Stimulated activated naive B cell treated with anti-CD40 and anti-IgM and Interleukin-4, amounts not matched to agents 10 μg/mL and 1 μg/mL and 100 μg/mL, for 72 hours (primary cell): Measurements from ENCODE around the gene FGFR1OP2.

Experiments used
- ATAC-seq, 2 donors: fragments of 150-1000 bp; cut with Tn5 transposase; replicated peaks; 2 replicates each; pipeline ENCODE4 v1.10.0; 2021; ENCODE audit warnings: moderate library complexity in 1 of 2
- DNase-seq: peaks from one replicate; pipeline ENCODE4 v3.0.0; 2021
- H3K27ac Mint-ChIP-seq: one replicate; pipeline ENCODE4 v1.8.0; 2022; ENCODE audit warnings: mild to moderate bottlenecking, mixed read lengths
- H3K27me3 Mint-ChIP-seq, 2 donors: one replicate each; pipeline ENCODE4 v1.8.0; 2022; ENCODE audit warnings: mixed read lengths in 2 of 2
- H3K36me3 Mint-ChIP-seq, 2 donors: one replicate each; pipeline ENCODE4 v1.8.0; 2022; ENCODE audit warnings: mixed read lengths in 2 of 2, mild to moderate bottlenecking in 1 of 2
- H3K4me1 Mint-ChIP-seq, 2 donors: one replicate each; pipeline ENCODE4 v1.8.0; 2022; ENCODE audit warnings: mixed read lengths in 2 of 2, mild to moderate bottlenecking in 1 of 2
- H3K4me3 Mint-ChIP-seq, 2 donors: one replicate each; pipeline ENCODE4 v1.8.0; 2022; ENCODE audit warnings: mild to moderate bottlenecking in 2 of 2, mixed read lengths in 2 of 2, moderate library complexity in 1 of 2
- H3K9me3 Mint-ChIP-seq, 2 donors: one replicate each; pipeline ENCODE4 v1.8.0; 2022; ENCODE audit warnings: mixed read lengths in 2 of 2, mild to moderate bottlenecking in 1 of 2

Gene FGFR1OP2

DNA sequence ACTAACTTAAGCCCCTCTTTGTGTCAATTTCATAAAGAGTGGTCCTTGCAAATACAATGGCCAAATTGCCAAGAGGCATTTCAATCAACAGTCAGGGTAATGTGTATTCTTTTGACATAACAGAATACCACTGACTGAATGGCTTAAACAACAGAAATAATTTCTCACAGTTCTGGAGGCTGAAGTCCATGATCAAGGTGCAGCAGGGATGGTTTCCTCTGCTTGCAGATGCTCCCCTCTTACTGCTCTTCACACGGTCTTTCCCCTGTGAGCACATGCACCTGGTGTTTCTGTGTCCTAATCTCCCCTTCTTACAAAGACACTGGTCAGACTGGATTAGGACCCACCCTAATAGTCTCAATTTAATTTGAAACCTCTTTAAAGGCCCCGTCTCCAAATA lies 31.9 kb downstream of the FGFR1OP2 start:
- H3K27ac Mint-ChIP-seq, result no peak overlapping the region
- H3K36me3 Mint-ChIP-seq, result peaks cover 17 to 32% of the 10 kb centered on the region in 2 donors
- H3K4me1 Mint-ChIP-seq, result peaks cover 2 to 9% of the 10 kb centered on the region in 2 donors

DNA sequence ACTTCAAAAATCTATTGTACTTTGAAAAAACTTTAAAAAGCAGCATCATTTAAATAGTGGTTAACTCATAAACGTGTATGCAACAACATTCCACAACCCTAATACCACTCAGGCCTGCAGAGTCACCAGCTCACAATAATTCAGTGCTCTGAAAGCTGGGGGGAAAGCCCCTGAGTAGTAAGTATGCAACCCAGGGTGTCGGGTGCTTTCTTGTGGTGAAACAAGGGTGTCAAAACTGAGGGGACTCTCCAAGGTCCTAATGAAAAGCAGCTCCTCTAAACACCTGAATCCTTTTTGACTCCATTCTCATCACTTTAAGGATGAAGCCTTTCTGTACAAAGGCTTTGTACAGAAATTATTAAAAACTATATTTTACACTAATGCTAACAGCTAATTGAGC lies 33.7 kb downstream of the FGFR1OP2 start:
- Mint-ChIP-seq H3K4me3 (no peak overlapping the region), H3K27me3 (no peaks in the 10 kb centered on the region), H3K4me1 (peaks cover 2 to 15% of the 10 kb centered on the region in 2 donors), H3K36me3 (peaks cover 30 to 41% of the 10 kb centered on the region in 2 donors), H3K27ac (peak overlapping the region; percentile 14), H3K9me3 (no peaks in the 10 kb centered on the region)
- peak; percentile 62 for DNase-seq
- peak; percentile 100 for ATAC-seq

More for the DNA sequence above, 31.9 kb downstream of the FGFR1OP2 start:
- Mint-ChIP-seq H3K4me3 (no peak overlapping the region), H3K9me3 (no peaks in the 10 kb centered on the region), H3K27me3 (no peaks in the 10 kb centered on the region)
- DNase-seq (no peak), ATAC-seq (no peak)

DNA sequence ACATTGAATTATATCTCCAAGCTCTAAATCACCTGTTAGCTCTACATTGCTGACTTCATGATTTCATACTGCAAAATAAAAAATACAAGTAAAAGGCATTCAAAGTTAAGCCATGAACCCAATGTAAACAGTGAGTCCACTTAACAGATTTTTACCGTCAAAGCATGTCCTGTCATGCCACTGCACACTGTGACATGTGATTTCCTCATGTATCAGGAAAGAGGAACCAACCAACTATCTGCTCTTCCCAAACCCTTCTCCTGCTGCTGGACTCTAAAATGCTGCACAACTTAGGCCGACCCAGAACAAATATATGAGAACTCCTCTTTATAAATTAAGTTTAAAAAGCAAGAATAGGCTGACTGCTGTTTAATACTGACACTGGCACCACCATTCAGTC lies 38.4 kb downstream of the FGFR1OP2 start:
- Mint-ChIP-seq H3K27ac (no peak overlapping the region), H3K4me3 (no peak overlapping the region), H3K27me3 (no peaks in the 10 kb centered on the region), H3K4me1 (peaks cover 2 to 13% of the 10 kb centered on the region in 2 donors), H3K36me3 (peaks cover 39 to 51% of the 10 kb centered on the region in 2 donors), H3K9me3 (no peaks in the 10 kb centered on the region)
- no peak for ATAC-seq
- no peak for DNase-seq

DNA sequence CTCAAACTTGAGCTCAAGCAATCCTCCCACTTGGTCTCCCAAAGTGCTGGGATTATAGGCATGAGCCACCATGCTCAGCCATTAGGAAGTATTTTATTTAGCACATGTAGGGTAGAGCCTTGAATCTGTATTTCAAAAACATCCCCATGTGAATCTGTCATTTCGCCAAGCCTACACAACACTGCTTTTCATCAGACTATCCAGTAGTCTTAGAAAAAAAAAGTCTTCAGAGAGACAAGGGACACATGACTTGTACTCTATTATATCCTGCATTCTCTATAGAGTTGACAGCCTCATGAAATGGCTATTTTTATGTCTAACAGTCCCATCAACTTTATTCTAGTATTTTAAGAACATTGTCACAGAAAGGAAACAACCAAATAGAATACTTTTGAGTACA lies 40.5 kb downstream of the FGFR1OP2 start:
- ATAC-seq, result no peak
- H3K4me3 Mint-ChIP-seq, result no peak overlapping the region
- DNase-seq, result no peak
- H3K9me3 Mint-ChIP-seq, result no peaks in the 10 kb centered on the region
- no peak overlapping the region for H3K27ac Mint-ChIP-seq
- peaks cover 45 to 67% of the 10 kb centered on the region in 2 donors for H3K36me3 Mint-ChIP-seq
- H3K27me3 Mint-ChIP-seq, result no peaks in the 10 kb centered on the region
- H3K4me1 Mint-ChIP-seq, result peaks cover 0 to 6% of the 10 kb centered on the region in 2 donors

DNA sequence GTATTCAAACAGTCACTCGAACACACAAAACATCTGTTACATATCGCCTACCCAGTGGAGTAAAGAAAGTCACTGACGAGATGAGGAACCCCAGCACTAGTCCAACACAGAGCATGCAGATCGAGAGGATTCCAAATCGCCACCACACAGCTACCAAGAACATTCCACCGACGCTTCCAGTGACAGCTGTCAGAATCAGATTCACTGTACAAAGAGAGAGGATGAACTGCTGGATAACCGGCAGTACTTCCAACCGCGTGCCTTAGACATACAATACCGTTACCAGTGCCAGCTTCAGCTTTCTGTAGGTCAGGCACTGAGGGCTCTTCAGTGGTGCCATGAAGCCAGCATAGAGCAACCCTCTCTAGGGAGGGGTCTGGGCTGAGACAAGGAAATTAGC lies 41.5 kb downstream of the FGFR1OP2 start:
- no peak overlapping the region for H3K27ac Mint-ChIP-seq

DNA sequence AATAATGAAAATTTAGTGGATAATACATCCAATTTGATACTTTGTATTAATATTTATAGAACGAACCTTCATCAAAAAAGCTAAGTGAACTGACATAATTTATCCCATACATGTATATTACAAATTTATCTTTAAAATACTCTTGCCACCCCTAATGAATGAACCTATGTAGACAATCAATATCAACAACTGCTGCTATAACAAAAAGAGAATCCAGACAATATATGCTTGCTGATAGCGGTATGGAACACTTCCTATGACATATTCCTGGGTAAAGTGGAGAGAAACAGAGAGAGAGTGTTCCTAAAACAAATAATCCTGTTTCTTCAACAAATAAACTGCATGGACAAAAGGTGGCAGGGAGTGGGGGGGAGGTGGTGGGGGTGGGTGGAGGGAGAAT lies 44.6 kb downstream of the FGFR1OP2 start:
- Mint-ChIP-seq H3K4me3 (no peak overlapping the region), H3K27me3 (no peaks in the 10 kb centered on the region), H3K27ac (no peak overlapping the region), H3K36me3 (peaks cover 55 to 67% of the 10 kb centered on the region in 2 donors), H3K4me1 (no peaks in the 10 kb centered on the region), H3K9me3 (peaks cover 2 to 4% of the 10 kb centered on the region in 2 donors)
- ATAC-seq (no peak), DNase-seq (no peak)

More for the DNA sequence above, 41.5 kb downstream of the FGFR1OP2 start:
- Mint-ChIP-seq H3K27me3 (no peaks in the 10 kb centered on the region), H3K4me3 (no peak overlapping the region), H3K4me1 (peaks cover 0 to 6% of the 10 kb centered on the region in 2 donors), H3K36me3 (peaks cover 50 to 67% of the 10 kb centered on the region in 2 donors), H3K9me3 (no peaks in the 10 kb centered on the region)
- ATAC-seq, result no peak
- no peak for DNase-seq

DNA sequence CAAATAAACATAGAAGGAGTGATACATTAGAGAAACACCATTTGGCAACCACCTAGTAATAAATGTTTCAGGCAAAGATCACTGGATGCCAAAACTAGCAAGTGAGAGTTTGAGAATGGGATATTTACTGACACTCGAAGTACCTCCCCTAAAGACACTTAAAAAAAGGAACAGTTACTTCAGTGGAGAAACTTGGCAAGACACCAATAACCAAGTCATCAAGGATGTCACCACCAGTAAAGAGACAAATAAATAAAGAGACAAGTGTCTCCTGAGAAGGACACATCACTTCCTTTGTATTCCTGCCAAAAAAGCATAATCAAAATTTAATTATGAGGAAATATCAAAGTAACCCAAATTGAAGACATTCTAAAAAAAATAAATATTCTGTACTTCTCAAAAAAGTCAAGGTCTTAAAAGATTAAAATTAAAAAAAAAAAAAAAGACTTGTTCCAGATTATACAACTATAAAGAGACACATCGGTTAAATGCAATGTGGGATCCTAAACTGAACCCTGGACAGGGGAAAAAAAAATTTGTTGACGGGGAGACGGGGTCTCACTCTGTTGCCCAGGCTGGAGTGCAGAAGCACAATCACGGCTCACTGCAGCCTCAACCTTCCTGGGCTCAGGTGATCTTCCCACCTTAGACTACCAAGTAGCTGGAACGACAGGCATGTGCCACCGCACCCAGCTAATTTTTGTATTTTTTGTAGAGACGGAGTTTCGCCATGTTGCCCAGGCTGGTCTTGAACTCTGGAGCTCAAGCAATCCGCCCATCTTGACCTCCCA lies 49.6 kb downstream of the FGFR1OP2 start:
- H3K4me1 Mint-ChIP-seq, result no peaks in the 10 kb centered on the region
- DNase-seq (no peak), ATAC-seq (no peak)
- peaks cover 2 to 4% of the 10 kb centered on the region in 2 donors for H3K9me3 Mint-ChIP-seq
- H3K27me3 Mint-ChIP-seq, result no peaks in the 10 kb centered on the region
- H3K36me3 Mint-ChIP-seq, result peaks cover 49 to 58% of the 10 kb centered on the region in 2 donors
- no peak overlapping the region for H3K27ac Mint-ChIP-seq
- H3K4me3 Mint-ChIP-seq, result no peak overlapping the region

DNA sequence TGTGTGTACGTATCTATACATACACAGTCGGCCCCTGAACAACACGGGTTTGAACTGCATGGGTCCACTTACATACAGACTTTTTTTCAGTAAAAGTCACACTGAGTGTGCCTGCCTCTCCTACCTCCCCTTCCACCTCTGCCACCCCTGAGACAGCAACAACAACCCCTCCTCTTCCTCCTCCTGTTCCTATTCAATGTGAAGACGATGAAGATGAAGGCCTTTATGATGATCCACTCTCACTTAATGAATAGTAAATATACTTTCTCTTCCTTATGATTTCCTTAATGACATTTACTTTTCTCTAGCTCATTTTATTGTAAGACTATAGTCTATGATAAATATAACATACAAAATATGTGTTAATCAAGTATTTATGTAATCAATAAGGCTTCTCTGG lies 50.4 kb downstream of the FGFR1OP2 start:
- ATAC-seq, result no peak
- Mint-ChIP-seq H3K27ac (no peak overlapping the region), H3K27me3 (no peaks in the 10 kb centered on the region)

DNA sequence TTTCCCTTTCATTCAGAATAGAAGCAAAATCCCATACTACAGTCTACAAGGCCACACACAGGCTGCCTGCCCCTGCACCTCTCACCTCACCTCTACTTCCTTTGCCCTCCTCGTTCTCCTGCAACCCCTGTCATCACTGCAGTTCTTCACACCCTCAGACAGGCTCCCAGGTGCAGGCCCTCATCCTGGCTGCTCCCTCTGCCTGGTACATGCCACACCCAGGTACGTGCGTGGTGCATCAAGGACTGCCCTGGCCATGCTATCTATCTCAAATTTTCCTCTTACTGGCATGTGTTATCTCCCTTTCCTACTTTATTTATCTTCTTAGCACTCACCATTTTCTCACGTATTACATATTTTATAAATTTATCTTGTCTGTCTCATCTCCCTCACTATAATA lies 51.6 kb downstream of the FGFR1OP2 start:
- H3K4me3 Mint-ChIP-seq, result no peak overlapping the region
- no peak for ATAC-seq
- no peaks in the 10 kb centered on the region for H3K4me1 Mint-ChIP-seq
- H3K9me3 Mint-ChIP-seq, result peaks cover 2 to 4% of the 10 kb centered on the region in 2 donors
- no peaks in the 10 kb centered on the region for H3K27me3 Mint-ChIP-seq
- no peak for DNase-seq
- peaks cover 43 to 47% of the 10 kb centered on the region in 2 donors for H3K36me3 Mint-ChIP-seq
- H3K27ac Mint-ChIP-seq, result no peak overlapping the region

More for the DNA sequence above, 50.4 kb downstream of the FGFR1OP2 start:
- Mint-ChIP-seq H3K36me3 (peaks cover 51 to 56% of the 10 kb centered on the region in 2 donors), H3K4me1 (no peaks in the 10 kb centered on the region), H3K4me3 (no peak overlapping the region), H3K9me3 (peaks cover 2 to 4% of the 10 kb centered on the region in 2 donors)
- DNase-seq, result no peak

DNA sequence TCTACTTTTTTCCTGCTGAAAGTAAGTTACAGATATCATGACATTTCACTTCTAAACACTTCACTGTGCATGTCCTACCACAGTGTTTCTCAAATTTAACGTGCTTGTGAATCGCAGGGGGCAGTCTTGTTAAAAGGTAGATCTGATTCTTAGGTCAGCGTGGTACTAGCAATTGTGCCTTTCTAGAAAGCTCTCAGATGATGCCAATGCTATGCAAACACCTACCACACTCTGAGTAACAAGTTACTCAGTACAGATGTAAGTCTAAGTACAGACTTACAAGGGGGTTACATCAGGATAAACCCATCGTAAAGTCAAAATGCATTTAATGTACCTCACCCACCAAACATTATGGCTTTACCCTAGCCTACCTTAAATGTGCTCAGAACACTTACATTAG lies 53.6 kb downstream of the FGFR1OP2 start:
- no peaks in the 10 kb centered on the region for H3K27me3 Mint-ChIP-seq
- H3K4me3 Mint-ChIP-seq, result no peak overlapping the region
- no peak for ATAC-seq
- H3K4me1 Mint-ChIP-seq, result no peaks in the 10 kb centered on the region
- peaks cover 0 to 2% of the 10 kb centered on the region in 2 donors for H3K9me3 Mint-ChIP-seq
- H3K36me3 Mint-ChIP-seq, result peaks cover 31 to 41% of the 10 kb centered on the region in 2 donors
- no peak overlapping the region for H3K27ac Mint-ChIP-seq
- DNase-seq, result no peak

DNA sequence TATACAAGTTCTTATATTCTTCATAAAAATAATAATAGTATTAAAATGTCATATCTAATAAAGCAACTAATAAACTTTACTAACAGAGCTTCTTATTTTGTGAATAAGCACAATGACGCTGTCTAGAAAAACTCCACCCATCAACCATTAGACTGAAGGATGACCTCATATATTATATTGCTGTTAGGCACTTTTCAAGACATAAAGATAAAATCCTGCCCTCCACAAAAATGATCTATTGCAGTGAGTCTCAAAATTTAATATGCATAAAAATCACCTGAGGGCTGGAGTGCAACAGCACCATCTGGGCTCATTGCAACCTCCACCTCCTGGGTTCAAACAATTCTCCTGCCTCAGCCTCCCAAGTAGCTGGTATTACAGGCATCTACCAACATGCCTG lies 55.8 kb downstream of the FGFR1OP2 start:
- H3K4me1 Mint-ChIP-seq, result peaks cover 12 to 18% of the 10 kb centered on the region in 2 donors
- H3K27me3 Mint-ChIP-seq, result no peaks in the 10 kb centered on the region
- H3K4me3 Mint-ChIP-seq, result no peak overlapping the region
- H3K36me3 Mint-ChIP-seq, result peaks cover 33 to 42% of the 10 kb centered on the region in 2 donors
- peaks cover 0 to 6% of the 10 kb centered on the region in 2 donors for H3K9me3 Mint-ChIP-seq
- ATAC-seq (no peak), DNase-seq (no peak)
- no peak overlapping the region for H3K27ac Mint-ChIP-seq

DNA sequence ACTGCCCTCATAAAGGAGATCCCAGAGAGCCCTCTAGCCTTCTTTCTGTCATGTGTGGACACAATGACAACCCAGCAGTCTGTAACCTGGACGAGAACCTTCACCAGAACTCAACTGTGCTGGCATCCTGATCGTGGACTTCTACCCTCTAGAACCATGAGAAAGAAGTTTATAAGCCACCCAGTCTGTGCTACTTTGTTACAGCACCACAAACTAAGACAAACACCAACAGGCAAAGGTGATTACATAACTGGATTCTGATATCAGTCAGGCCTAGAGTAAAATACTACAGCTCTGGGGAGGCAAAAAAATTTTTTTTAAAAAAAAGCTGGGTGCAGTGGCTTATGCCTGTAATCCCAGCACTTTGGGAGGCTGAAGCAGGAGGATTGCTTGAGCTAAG lies 57.4 kb downstream of the FGFR1OP2 start:
- Mint-ChIP-seq H3K27ac (no peak overlapping the region), H3K4me1 (peaks cover 13 to 21% of the 10 kb centered on the region in 2 donors), H3K4me3 (no peak overlapping the region), H3K27me3 (no peaks in the 10 kb centered on the region), H3K9me3 (peaks cover 0 to 6% of the 10 kb centered on the region in 2 donors), H3K36me3 (peaks cover 33 to 42% of the 10 kb centered on the region in 2 donors)
- no peak for DNase-seq
- ATAC-seq, result no peak

DNA sequence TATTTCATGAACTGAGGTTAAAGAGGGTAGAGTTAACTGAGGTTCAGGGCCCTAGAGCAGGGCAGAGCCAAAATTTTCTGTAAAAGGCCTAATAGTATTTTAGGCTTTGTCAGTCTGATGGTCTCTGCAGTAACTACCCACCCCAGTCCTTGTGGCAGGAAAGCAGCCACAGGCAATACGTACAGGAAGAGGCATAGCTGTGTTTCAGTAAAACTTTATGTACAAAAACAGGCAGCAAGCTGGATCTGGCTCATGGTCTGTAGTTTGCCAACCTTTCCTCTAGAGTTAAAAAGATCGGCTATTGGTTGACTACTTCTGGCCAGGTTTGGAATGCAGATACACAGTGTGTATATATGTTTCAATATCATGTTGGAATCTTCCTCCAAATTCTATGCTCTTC lies 58.7 kb downstream of the FGFR1OP2 start:
- Mint-ChIP-seq H3K9me3 (peaks cover 0 to 6% of the 10 kb centered on the region in 2 donors), H3K36me3 (peaks cover 37 to 43% of the 10 kb centered on the region in 2 donors), H3K27ac (no peak overlapping the region), H3K27me3 (no peaks in the 10 kb centered on the region), H3K4me1 (peaks cover 20 to 30% of the 10 kb centered on the region in 2 donors), H3K4me3 (no peak overlapping the region)
- DNase-seq (no peak), ATAC-seq (no peak)

DNA sequence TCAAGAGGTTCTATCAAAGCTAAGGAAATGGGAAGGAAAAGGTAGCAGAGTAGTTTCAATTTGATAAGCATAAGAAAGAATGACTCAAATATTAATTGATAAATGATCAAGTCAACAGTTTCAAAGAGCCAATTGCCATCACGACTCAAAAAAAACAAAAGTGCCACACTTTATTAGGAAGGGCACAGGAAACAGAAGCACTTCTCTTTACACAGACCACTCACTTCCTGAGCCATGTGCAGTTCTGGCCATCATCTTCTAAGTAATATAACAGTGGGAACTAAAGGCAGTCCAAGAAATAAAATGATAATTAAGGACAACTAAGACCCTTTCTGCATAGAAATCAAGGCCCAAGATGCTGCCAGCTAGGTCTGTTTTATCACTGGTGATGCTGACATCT lies 62.7 kb downstream of the FGFR1OP2 start:
- peak in 1 of 2 donors; percentile 41 for ATAC-seq
- Mint-ChIP-seq H3K27me3 (no peaks in the 10 kb centered on the region), H3K9me3 (peaks cover 0 to 6% of the 10 kb centered on the region in 2 donors), H3K4me3 (no peak overlapping the region), H3K36me3 (peaks cover 26 to 35% of the 10 kb centered on the region in 2 donors), H3K27ac (no peak overlapping the region), H3K4me1 (peaks cover 33 to 44% of the 10 kb centered on the region in 2 donors)
- DNase-seq, result no peak

DNA sequence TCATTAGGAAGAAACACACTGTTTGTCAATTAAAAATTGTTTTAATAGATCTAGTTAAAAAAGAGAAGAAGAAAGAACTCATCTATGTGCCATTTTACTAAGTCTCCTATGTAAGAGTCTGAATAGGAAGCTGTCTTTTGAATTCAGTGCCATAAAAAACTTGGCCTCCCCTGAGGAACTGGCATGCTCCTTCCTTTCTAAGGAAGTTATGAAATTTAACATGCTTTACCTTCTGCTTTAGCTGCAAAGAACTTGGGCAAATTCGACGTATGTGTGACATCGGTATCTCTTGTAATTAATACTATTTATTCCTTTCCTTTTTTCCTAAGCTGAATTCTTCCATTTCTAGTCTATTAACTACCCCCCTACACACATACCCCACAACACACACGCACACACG lies 63.4 kb downstream of the FGFR1OP2 start:
- H3K9me3 Mint-ChIP-seq, result peaks cover 0 to 6% of the 10 kb centered on the region in 2 donors
- H3K36me3 Mint-ChIP-seq, result peaks cover 26 to 35% of the 10 kb centered on the region in 2 donors
- H3K4me3 Mint-ChIP-seq, result no peak overlapping the region
- DNase-seq, result no peak
- no peaks in the 10 kb centered on the region for H3K27me3 Mint-ChIP-seq
- ATAC-seq, result no peak
- no peak overlapping the region for H3K27ac Mint-ChIP-seq
- peaks cover 33 to 44% of the 10 kb centered on the region in 2 donors for H3K4me1 Mint-ChIP-seq
